Ovary (tissue), 9 donors: ENCODE measurements around the gene FN3K. TPM values are rescaled to one million over a fixed set of nuclear protein-coding genes. Genes with fewer than 3 reads are reported as not detected.

Experiments used
- DNase-seq, 5 donors: peaks; one replicate each; pipeline ENCODE4 v3.0.0-alpha.2; 2019 to 2020
- H3K27ac ChIP-seq, 2 donors: fragments of 200-600 bp; one replicate each; pipeline versions ENCODE4 v1.5.1 to v1.8.0; 2019 to 2022
- H3K27me3 ChIP-seq: fragments of 200-600 bp; one replicate; pipeline ENCODE4 v1.8.0; 2022
- H3K36me3 ChIP-seq: fragments of 200-600 bp; sonication (generic); one replicate; pipeline ENCODE4 v1.5.1; 2019
- H3K4me1 ChIP-seq: one replicate; pipeline ENCODE4 v1.8.1; 2013; ENCODE audit warnings: mild to moderate bottlenecking, moderate library complexity; ENCODE audit not compliant: insufficient read depth
- H3K4me3 ChIP-seq: fragments of 200-600 bp; sonication (generic); one replicate; pipeline ENCODE4 v1.5.1; 2017
- H3K9me3 ChIP-seq, 2 donors: fragments of 200-600 bp in 1 of 2; sonication (generic) in 1 of 2; one replicate each; pipeline versions ENCODE4 v1.5.1 to v1.8.1; 2013 to 2019; ENCODE audit warnings: mild to moderate bottlenecking in 1 of 2, moderate library complexity in 1 of 2
- EP300 ChIP-seq: sonication (generic); formaldehyde crosslinking; IDR thresholded peaks from one replicate; pipeline ENCODE4 v1.6.1; 2017; ENCODE audit warnings: antibody characterized with exemption
- POLR2A ChIP-seq: fragments of 450-650 bp; IDR thresholded peaks from one replicate; pipeline ENCODE4 v1.6.1; 2017; ENCODE audit warnings: antibody characterized with exemption, mild to moderate bottlenecking, moderate library complexity
- WGBS, 3 donors: extraction: QIAGEN DNeasy Blood & Tissue Kit in 1 of 3; methylation state at CpG; one replicate each; pipeline versions ENCODE4 v1.1.5 to v1.1.7; 2013 to 2017; 5-methylcytosine and 5-hydroxymethylcytosine counted together
- intact Hi-C, 4 donors: fragments of 100-400 bp; cut with DNase I; formaldehyde crosslinking; loops; one replicate each; pipeline versions ENCODE4 v1.11.0 to v1.15.1; 2022 to 2023
- polyA plus RNA-seq, 2 donors: library from polyadenylated mRNA; stranded (reverse); fragments of 200-250 nt in 1 of 2; fragments of 350-450 nt in 1 of 2; fragmentation: Illumina TruSeq in 1 of 2; extraction: RNeasy Lipid Tissue Mini Kit (QIAGEN cat#74804) in 1 of 2; gene quantifications; one replicate each; pipeline ENCODE4 v1.2.3, GENCODE V29; 2013 to 2014
- total RNA-seq, 7 donors: library from RNA; depleted of rRNA in 2 of 7; stranded (reverse); fragments of >200 nt in 2 of 7; fragmentation: NEBNext Ultra II Directional in 3 of 7; extraction: Animal tissue kit (Norgen Biotek cat#: 25700) in 3 of 7; gene quantifications; one replicate each; pipeline versions ENCODE4 v1.1.0 to v1.2.4, GENCODE V29; 2016 to 2023
- TF ChIP-seq, protein P1 (sequence below), 3 donors: fragments of 450-650 bp in 2 of 3; fragments of 200-600 bp in 1 of 3; IDR thresholded peaks; one replicate each; pipeline versions ENCODE4 v1.5.1 to v1.8.0; 2016 to 2022; ENCODE audit warnings: antibody characterized with exemption in 3 of 3, mild to moderate bottlenecking in 1 of 3
- donor health status: DM: no; HTN: no; CAD: no; lungs with moderate emphysema.
- donor health status: DM: no; HTN: no; CAD: no.
- donor health status: Bipolar disorder and iron deficiency.
- donor health status: DM: yes; HTN: yes; CAD: no.
- donor health status: DM: no; HTN: no; CAD: no.
- donor health status: DM: yes; HTN: yes; CAD: no.

Gene FN3K
- total and polyA plus RNA-seq, 9 donors, result 12.0 to 106 (median 30.1) TPM

DNA sequence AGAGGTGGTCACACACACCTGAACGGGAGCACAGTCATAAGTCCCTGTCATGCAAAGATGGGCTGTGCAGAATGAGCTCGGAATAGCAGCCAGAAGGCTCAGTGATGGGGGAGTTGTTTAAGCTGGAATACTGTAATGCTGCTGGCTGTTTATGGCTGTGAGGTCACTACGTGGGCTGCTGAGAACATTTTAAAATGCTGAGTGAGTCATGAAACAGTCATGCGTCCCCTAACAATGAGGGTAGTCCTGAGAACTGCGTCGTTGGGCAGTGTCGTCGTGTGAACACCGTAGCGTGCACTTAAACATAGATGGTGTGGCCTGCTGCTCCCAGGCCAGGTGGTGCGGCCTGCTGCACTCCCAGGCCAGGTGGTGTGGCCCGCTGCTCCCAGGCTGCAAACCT, 56.1 kb downstream of the FN3K start:
- Histone ChIP-seq H3K36me3 (no peaks in the 10 kb centered on the region), H3K27ac (no peak overlapping the region), H3K27me3 (no peaks in the 10 kb centered on the region), H3K4me1 (no peaks in the 10 kb centered on the region), H3K4me3 (no peak overlapping the region), H3K9me3 (no peaks in the 10 kb centered on the region)
- WGBS, 3 donors, result 59 to 64% (median 60%) methylated on average over 12 of the region's 12 CpGs
- intact Hi-C loops, result no loop called here
- TF ChIP-seq POLR2A (no peak), EP300 (no peak)
- TF ChIP-seq, protein P1, sequence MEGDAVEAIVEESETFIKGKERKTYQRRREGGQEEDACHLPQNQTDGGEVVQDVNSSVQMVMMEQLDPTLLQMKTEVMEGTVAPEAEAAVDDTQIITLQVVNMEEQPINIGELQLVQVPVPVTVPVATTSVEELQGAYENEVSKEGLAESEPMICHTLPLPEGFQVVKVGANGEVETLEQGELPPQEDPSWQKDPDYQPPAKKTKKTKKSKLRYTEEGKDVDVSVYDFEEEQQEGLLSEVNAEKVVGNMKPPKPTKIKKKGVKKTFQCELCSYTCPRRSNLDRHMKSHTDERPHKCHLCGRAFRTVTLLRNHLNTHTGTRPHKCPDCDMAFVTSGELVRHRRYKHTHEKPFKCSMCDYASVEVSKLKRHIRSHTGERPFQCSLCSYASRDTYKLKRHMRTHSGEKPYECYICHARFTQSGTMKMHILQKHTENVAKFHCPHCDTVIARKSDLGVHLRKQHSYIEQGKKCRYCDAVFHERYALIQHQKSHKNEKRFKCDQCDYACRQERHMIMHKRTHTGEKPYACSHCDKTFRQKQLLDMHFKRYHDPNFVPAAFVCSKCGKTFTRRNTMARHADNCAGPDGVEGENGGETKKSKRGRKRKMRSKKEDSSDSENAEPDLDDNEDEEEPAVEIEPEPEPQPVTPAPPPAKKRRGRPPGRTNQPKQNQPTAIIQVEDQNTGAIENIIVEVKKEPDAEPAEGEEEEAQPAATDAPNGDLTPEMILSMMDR (IDR thresholded peaks at IDR 0.05), result no peak
- no peak for DNase-seq

DNA sequence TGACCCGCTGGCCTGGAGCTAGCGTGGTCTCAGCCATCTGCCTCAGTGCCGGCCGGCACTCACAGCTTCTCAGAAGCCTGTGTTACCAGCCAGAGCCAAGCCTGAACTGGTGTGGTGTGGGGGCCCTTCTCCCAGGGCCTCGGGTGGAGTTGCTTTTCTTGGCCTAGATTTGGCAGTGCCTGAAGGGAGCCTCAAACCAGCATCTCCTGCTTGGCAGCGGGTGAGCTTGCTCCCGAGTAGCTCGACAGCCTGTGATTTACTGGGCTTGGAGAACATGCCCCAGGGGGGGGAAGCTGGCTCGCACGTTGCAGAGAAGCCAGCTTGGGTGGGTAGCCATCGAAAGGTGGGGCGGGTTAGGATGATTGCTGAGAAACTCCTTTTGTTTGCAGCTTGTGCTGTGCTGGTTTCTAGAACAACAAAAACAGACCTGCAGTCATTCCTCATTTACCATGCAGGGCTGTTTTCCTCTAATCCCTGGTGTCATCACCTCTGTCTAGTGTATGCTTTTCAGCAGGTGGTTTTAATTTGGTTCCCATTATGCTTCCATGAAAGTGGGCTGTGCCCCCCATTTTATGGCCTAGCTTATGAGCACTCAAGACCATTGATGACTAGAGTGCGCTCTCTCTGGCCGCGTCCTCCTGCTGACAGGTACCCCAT, 58.7 kb downstream of the FN3K start:
- H3K9me3 ChIP-seq, result no peaks in the 10 kb centered on the region
- intact Hi-C loops, result no loop called here
- no peaks in the 10 kb centered on the region for H3K36me3 ChIP-seq
- no peak overlapping the region for H3K4me3 ChIP-seq
- DNase-seq, result no peak
- no peak for TF ChIP-seq EP300
- TF ChIP-seq, protein P1 (IDR thresholded peaks at IDR 0.05), result no peak
- no peak for TF ChIP-seq POLR2A
- no peaks in the 10 kb centered on the region for H3K4me1 ChIP-seq
- H3K27ac ChIP-seq, result no peak overlapping the region
- 60 to 73% (median 65%) methylated on average over 12 to 15 of the region's 15 CpGs for WGBS, 3 donors
- no peaks in the 10 kb centered on the region for H3K27me3 ChIP-seq

DNA sequence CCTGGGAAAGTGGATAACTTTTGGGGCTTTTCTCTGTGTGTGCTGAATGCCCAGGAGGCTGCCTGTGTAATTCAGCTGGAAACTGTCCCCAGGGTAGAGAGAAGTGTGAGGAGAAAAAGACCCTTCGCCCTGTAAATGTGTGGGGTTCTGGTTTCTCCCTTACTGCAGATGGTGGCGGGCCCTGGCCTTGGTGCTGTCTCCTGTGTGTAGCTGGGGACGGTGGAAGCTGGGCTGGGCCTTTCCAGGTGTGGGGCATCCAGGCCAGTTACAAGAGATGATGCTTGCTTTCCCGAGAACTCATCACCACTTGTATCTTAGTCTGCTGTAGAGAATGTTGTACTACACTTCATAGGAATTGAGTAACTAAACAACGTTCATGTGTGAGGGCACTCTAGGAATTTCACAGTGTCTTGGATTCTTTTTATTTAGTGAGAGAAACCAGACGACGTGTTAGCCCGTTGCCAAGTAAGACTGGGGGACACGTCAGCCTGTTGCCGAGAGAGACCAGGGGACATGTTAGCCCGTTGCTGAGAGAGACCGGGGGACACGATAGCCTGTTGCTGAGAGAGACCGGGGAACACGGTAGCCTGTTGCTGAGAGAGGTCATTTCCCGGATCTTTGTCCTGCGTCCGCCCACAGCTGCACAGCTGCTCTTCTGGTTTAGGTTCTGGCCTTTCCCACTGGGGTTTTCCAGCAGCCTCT, 59.5 kb downstream of the FN3K start:
- TF ChIP-seq, protein P1 (IDR thresholded peaks at IDR 0.05), result no peak
- TF ChIP-seq EP300 (no peak), POLR2A (no peak)
- Histone ChIP-seq H3K27ac (no peak overlapping the region), H3K36me3 (no peaks in the 10 kb centered on the region), H3K9me3 (no peaks in the 10 kb centered on the region), H3K27me3 (no peaks in the 10 kb centered on the region), H3K4me3 (no peak overlapping the region), H3K4me1 (no peaks in the 10 kb centered on the region)
- 66 to 73% (median 68%) methylated on average over 18 of the region's 18 CpGs for WGBS, 3 donors
- DNase-seq, result no peak
- intact Hi-C loops, result no loop called here

DNA sequence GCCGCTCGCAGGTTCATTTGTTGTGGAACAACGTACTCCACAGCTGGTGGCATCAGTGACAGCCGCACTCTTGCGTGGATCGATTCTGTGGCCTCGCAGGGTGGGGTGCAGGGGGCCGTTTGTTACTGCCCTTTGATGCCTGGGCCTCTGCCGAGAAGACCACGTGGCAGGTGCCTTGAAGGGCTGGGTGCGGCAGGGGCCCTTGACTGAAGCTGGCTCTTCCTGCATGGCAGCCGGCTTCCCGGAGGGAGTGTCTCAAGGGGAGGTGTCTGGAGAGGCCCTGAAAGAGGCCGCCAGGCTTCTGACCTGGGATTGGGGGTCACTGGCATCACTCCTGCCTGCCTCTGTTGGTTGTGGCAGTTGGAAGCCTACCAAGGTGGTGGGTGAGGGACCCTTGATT, 60.2 kb downstream of the FN3K start:
- intact Hi-C loops, result no loop called here
- TF ChIP-seq EP300 (no peak), POLR2A (no peak)
- TF ChIP-seq, protein P1 (IDR thresholded peaks at IDR 0.05), result no peak
- no peak for DNase-seq
- 91 to 96% (median 93%) methylated on average over 14 of the region's 14 CpGs for WGBS, 3 donors
- H3K36me3 ChIP-seq, result no peaks in the 10 kb centered on the region
- H3K27ac ChIP-seq, result no peak overlapping the region
- no peaks in the 10 kb centered on the region for H3K27me3 ChIP-seq
- no peaks in the 10 kb centered on the region for H3K4me1 ChIP-seq
- H3K9me3 ChIP-seq, result no peaks in the 10 kb centered on the region
- H3K4me3 ChIP-seq, result no peak overlapping the region
